Lower leg skin (tissue), 3 donors: ENCODE data around the gene SFMBT1.

Source experiments
- CTCF ChIP-seq, 3 donors: fragments of 450-650 bp; IDR thresholded peaks; one replicate each; pipeline ENCODE4 v1.5.1; 2016; ENCODE audit warnings: antibody characterized with exemption in 3 of 3, mild to moderate bottlenecking in 3 of 3, moderate library complexity in 2 of 3
- POLR2A ChIP-seq, 2 donors: fragments of 450-650 bp; IDR thresholded peaks; one replicate each; pipeline ENCODE4 v1.6.1; 2016 to 2017; ENCODE audit warnings: antibody characterized with exemption in 2 of 2, mild to moderate bottlenecking in 1 of 2, moderate library complexity in 1 of 2

GRCh38 chr3:53005854-53006513 lies 39.9 kb downstream of the SFMBT1 start:
- TF ChIP-seq CTCF (IDR thresholded peaks at IDR 0.05) = no peak
- TF ChIP-seq POLR2A (IDR thresholded peaks at IDR 0.05) = no peak
